ENCODE data around the gene MYL12A.

MYL12A gene

DNA sequence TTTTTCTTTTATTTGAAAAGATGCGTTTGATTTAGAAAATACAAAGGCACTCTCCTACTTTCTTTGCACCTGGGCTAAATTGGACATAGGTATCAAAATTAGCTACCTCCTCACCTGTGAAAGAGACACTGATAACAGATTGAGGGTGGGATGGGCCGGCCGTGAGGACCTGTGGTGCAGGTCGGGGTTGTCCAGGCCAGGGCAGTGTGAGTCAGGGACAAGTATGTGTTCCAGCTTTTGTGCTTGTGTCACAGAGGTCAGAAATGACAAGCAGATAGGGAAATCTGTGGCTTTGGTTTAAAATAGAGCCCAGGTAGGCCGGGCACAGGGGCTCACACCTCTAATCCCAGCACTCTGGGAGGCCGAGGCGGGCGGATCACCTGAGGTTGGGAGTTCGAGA is 36.9 kb downstream of the MYL12A start:
- no peak for DNase-seq

GRCh38 chr18:3286159-3286558 is 38.6 kb downstream of the MYL12A start:
- DNase-seq, result no peak

DNA sequence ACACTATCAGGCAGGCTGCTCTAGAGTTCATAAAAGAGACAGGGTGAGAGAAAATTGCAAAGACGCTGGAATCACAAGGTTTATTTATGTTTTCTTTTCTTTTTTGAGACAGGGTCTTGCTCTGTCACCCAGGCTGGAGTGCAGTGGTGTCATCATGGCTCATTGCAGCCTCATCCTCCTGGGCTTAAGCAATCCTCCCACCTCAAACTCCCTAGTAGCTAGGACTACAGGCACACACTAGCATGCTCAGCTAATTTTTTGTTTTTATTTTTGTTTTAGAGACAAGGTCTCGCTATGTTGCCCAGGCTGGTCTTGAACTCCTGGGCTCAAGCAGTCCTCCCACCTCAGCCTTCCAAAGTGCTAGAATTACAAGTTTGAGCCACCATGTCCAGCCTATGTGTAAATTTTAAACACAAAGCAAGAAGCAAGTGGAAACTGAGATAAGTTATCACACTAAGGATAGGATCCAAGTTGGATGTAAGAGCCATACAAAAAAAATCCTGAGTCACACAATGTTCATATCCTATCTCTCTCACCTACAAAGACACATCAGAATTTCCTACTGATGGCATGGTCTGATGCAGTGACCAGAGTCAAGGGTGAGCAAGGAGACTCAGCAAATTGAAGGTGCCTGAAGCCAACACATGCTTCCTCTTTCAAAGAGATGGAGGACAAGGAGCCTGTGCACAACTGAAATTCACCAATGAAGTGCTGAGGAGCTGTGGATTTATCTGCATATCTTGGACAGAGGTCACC is 45.8 kb downstream of the MYL12A start:
- DNase-seq, result no peak

- no peak for DNase-seq
Observed at GRCh38 chr18:3294435-3295080, 47.0 kb downstream of the MYL12A start.

GRCh38 chr18:3297025-3297984 is 49.7 kb downstream of the MYL12A start:
- DNase-seq, result peak; percentile 83

DNA sequence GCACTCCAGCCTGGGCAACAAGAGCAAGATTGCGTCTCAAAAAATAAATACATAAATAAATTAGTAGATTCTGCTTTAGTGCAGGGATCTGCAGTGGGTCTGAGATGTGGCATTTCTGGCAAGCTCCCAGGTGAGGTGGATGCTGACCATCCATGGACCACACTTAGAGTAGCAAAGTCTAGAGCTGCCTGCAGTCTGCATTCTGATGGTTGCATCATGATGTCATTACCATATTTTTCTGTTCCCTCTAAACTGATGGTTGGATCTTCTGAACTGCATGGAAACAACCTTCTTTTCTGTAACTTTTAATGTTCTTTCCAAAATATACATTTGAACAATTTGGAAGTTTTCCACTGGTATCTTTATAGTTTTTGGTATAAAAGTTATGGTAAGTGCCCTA is 57.2 kb downstream of the MYL12A start:
- DNase-seq, result no peak

DNA sequence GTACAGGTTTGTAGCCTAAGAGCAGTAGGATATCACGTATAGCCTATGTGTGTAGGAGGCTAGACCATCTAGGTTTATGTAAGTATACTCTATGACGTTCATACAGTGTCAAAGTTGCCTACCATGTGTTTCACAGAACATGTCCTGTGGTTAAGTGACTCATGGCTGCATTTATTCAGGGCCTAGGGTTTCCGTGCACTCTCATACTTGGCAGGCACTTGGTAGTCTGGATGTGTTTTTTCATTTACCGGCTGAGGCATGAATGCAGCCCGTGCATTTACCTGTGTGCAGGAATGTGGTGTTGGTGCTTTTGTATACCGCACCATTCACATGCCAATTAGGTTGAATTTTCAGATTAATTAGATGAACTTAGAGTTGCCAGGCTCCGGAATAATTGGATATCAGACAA is 57.8 kb downstream of the MYL12A start:
- DNase-seq, result peak; percentile 54
